Measurements from ENCODE around the gene CACNA2D4. TPM values are rescaled to one million over a fixed set of nuclear protein-coding genes. Genes with fewer than 3 reads are reported as not detected.
"Not testable (repeated sequence)": the region's sequence is repeated elsewhere in the genome, so short reads cannot be mapped to it uniquely, and the experiment has no call there.

Gene CACNA2D4
- total RNA-seq, 1 experiment from 2014 or later = 0.37 TPM

DNA sequence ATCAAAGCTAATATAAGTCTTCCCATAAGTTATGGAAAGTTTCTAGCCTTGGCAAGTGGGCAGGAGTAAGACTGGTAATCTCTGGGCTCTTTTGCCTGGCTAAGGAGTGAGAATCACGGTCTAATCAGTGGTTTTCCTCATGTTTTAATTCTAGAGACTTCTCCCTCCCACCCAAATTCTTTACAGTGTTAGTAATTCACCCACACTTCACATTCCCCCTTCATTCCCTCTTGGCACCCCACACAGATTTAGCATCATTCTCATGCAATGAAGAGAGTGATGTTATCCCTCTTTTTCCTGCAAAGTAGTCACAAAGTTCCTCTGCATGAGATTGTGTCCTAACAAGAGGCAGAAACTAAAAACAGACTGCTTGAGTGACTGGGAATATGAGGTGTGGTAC lies 28.6 kb upstream of the CACNA2D4 start:
- H3K4me3 ChIP-seq (ENCODE audit: low read length) = no peak overlapping the region
- no peak overlapping the region for H2AFZ ChIP-seq (ENCODE audit: low read length)
- no peaks in the 10 kb centered on the region for H3K27me3 ChIP-seq (ENCODE audit: low read length)
- no peaks in the 10 kb centered on the region for H3K9me3 ChIP-seq (ENCODE audit: low read length)
- no peaks in the 10 kb centered on the region for H3K79me2 ChIP-seq (ENCODE audit: low read length)
- no peak for DNase-seq
- H3K4me2 ChIP-seq (ENCODE audit: low read depth, low read length, poor library complexity, severe bottlenecking) = no peak overlapping the region
- no peaks in the 10 kb centered on the region for H3K9me2 ChIP-seq (replicated peaks; ENCODE audit: insufficient read depth, low read length)
- H3K4me1 ChIP-seq (ENCODE audit: low read length) = no peaks in the 10 kb centered on the region
- H3K9ac ChIP-seq (ENCODE audit: low read length) = no peak overlapping the region
- H3K27ac ChIP-seq (ENCODE audit: low read length) = no peak overlapping the region
- H4K20me1 ChIP-seq (ENCODE audit: insufficient read depth, low read depth, low read length) = no peaks in the 10 kb centered on the region
- peaks cover 19% of the 10 kb centered on the region for H3K36me3 ChIP-seq (ENCODE audit: insufficient read depth, low read length)

GRCh38 chr12:1946296-1946695 lies 27.8 kb upstream of the CACNA2D4 start:
- H3K4me1 ChIP-seq (ENCODE audit: low read length) = no peaks in the 10 kb centered on the region
- H3K4me3 ChIP-seq (ENCODE audit: low read length) = no peak overlapping the region
- H3K79me2 ChIP-seq (ENCODE audit: low read length) = no peaks in the 10 kb centered on the region
- peaks cover 19% of the 10 kb centered on the region for H3K36me3 ChIP-seq (ENCODE audit: insufficient read depth, low read length)
- H4K20me1 ChIP-seq (ENCODE audit: insufficient read depth, low read depth, low read length) = no peaks in the 10 kb centered on the region
- no peak overlapping the region for H3K9ac ChIP-seq (ENCODE audit: low read length)
- H2AFZ ChIP-seq (ENCODE audit: low read length) = no peak overlapping the region
- no peak for DNase-seq
- H3K9me2 ChIP-seq (replicated peaks; ENCODE audit: insufficient read depth, low read length) = no peaks in the 10 kb centered on the region
- no peak overlapping the region for H3K4me2 ChIP-seq (ENCODE audit: low read depth, low read length, poor library complexity, severe bottlenecking)
- H3K9me3 ChIP-seq (ENCODE audit: low read length) = no peaks in the 10 kb centered on the region
- H3K27ac ChIP-seq (ENCODE audit: low read length) = no peak overlapping the region
- no peaks in the 10 kb centered on the region for H3K27me3 ChIP-seq (ENCODE audit: low read length)

GRCh38 chr12:1945502-1945901 lies 27.1 kb upstream of the CACNA2D4 start:
- H3K4me3 ChIP-seq (ENCODE audit: low read length) = not testable (repeated sequence)

GRCh38 chr12:1939801-1940607 lies 21.6 kb upstream of the CACNA2D4 start:
- Histone ChIP-seq H3K27ac (ENCODE audit: low read length) (no peak overlapping the region), H3K36me3 (ENCODE audit: insufficient read depth, low read length) (no peaks in the 10 kb centered on the region), H3K9me3 (ENCODE audit: low read length) (no peaks in the 10 kb centered on the region), H3K4me1 (ENCODE audit: low read length) (peaks cover 4% of the 10 kb centered on the region; the same call in 1 of the 2 replicates), H3K4me2 (ENCODE audit: low read depth, low read length, poor library complexity, severe bottlenecking) (no peak overlapping the region), H3K79me2 (ENCODE audit: low read length) (no peaks in the 10 kb centered on the region), H4K20me1 (ENCODE audit: insufficient read depth, low read depth, low read length) (no peaks in the 10 kb centered on the region), H3K4me3 (ENCODE audit: low read length) (no peak overlapping the region), H2AFZ (ENCODE audit: low read length) (no peak overlapping the region), H3K9me2 (replicated peaks; ENCODE audit: insufficient read depth, low read length) (no peaks in the 10 kb centered on the region), H3K9ac (ENCODE audit: low read length) (peak overlapping the region; percentile 1; the same call in 1 of the 2 replicates), H3K27me3 (ENCODE audit: low read length) (no peaks in the 10 kb centered on the region)
- peak; percentile 93 for DNase-seq

More at GRCh38 chr12:1945502-1945901, 27.1 kb upstream of the CACNA2D4 start:
- not testable (repeated sequence) for H3K9me2 ChIP-seq (replicated peaks; ENCODE audit: insufficient read depth, low read length); DNase-seq; H3K79me2 ChIP-seq (ENCODE audit: low read length); H3K27me3 ChIP-seq (ENCODE audit: low read length); H3K4me1 ChIP-seq (ENCODE audit: low read length); H4K20me1 ChIP-seq (ENCODE audit: insufficient read depth, low read depth, low read length); H3K4me2 ChIP-seq (ENCODE audit: low read depth, low read length, poor library complexity, severe bottlenecking); H3K9ac ChIP-seq (ENCODE audit: low read length); H3K27ac ChIP-seq (ENCODE audit: low read length); H2AFZ ChIP-seq (ENCODE audit: low read length); H3K9me3 ChIP-seq (ENCODE audit: low read length)
- H3K36me3 ChIP-seq (ENCODE audit: insufficient read depth, low read length) = peaks cover 19% of the 10 kb centered on the region

DNA sequence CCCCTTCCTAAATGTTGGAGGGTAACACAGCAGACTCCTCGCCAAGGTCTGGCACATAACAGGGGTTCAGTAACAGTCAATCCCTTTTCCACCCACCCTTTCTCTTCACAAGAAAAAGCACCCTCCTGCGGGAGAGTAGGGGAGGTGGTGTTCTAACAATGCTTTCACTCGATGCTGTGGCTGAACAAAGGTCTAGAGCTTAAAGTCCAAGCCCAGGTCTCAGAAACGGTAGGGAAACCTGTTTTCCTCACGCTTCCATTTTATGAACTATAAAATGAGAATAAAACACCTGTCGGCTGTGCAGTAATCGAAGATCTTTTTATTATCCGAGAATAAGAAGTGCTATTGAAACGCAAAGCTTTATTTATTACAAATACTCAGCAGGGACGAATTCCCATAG lies 20.9 kb upstream of the CACNA2D4 start:
- Histone ChIP-seq H3K4me2 (ENCODE audit: low read depth, low read length, poor library complexity, severe bottlenecking) (no peak overlapping the region), H3K4me1 (ENCODE audit: low read length) (peaks cover 8% of the 10 kb centered on the region), H3K79me2 (ENCODE audit: low read length) (no peaks in the 10 kb centered on the region), H3K9me3 (ENCODE audit: low read length) (no peaks in the 10 kb centered on the region), H4K20me1 (ENCODE audit: insufficient read depth, low read depth, low read length) (no peaks in the 10 kb centered on the region), H3K9me2 (replicated peaks; ENCODE audit: insufficient read depth, low read length) (no peaks in the 10 kb centered on the region), H3K27ac (ENCODE audit: low read length) (no peak overlapping the region), H3K9ac (ENCODE audit: low read length) (no peak overlapping the region), H3K36me3 (ENCODE audit: insufficient read depth, low read length) (no peaks in the 10 kb centered on the region), H2AFZ (ENCODE audit: low read length) (no peak overlapping the region), H3K4me3 (ENCODE audit: low read length) (no peak overlapping the region), H3K27me3 (ENCODE audit: low read length) (no peaks in the 10 kb centered on the region)
- no peak for DNase-seq

DNA sequence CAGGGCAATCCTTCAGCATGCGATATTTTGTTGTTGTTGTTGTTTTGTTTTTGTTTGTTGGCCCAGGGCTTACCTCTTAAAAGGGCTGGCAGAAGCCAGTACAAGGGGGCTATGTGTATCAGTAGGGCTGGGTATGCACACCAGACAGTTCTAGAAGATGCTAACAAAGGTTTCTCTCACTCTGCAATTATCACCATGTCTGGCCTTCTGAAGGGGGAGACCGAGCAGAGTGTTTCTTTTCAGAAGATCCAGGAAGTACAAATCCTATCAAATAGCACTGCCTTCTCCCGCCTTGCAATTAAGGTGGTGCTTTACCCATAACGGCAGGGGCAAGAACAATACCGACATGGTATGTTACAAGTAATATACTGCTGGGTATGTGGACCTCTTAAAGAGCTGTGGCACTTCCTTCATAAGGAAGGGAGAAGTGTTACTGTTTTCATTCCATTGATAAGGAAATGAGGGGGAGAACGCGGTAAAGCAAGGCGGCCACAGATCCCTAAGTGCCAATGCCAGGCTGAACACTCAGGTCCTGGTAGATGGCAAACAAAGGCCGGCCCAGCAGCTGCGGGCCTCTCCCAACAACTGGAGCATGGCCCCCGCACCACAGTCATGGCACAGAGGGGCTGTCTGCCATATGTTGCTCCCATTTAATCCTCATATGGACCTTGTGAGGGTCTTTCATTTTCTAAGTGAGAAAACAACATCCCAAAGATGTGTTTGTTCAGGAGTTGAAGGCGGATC lies 19.2 kb upstream of the CACNA2D4 start:
- H4K20me1 ChIP-seq (ENCODE audit: insufficient read depth, low read depth, low read length) = no peaks in the 10 kb centered on the region
- no peak overlapping the region for H3K4me2 ChIP-seq (ENCODE audit: low read depth, low read length, poor library complexity, severe bottlenecking)
- no peak overlapping the region for H2AFZ ChIP-seq (ENCODE audit: low read length)
- H3K79me2 ChIP-seq (ENCODE audit: low read length) = no peaks in the 10 kb centered on the region
- DNase-seq = no peak
- no peaks in the 10 kb centered on the region for H3K9me3 ChIP-seq (ENCODE audit: low read length)
- no peak overlapping the region for H3K27ac ChIP-seq (ENCODE audit: low read length)
- H3K36me3 ChIP-seq (ENCODE audit: insufficient read depth, low read length) = no peaks in the 10 kb centered on the region
- no peaks in the 10 kb centered on the region for H3K9me2 ChIP-seq (replicated peaks; ENCODE audit: insufficient read depth, low read length)
- H3K4me3 ChIP-seq (ENCODE audit: low read length) = no peak overlapping the region
- peaks cover 25% of the 10 kb centered on the region for H3K4me1 ChIP-seq (ENCODE audit: low read length)
- H3K9ac ChIP-seq (ENCODE audit: low read length) = no peak overlapping the region
- H3K27me3 ChIP-seq (ENCODE audit: low read length) = no peaks in the 10 kb centered on the region

DNA sequence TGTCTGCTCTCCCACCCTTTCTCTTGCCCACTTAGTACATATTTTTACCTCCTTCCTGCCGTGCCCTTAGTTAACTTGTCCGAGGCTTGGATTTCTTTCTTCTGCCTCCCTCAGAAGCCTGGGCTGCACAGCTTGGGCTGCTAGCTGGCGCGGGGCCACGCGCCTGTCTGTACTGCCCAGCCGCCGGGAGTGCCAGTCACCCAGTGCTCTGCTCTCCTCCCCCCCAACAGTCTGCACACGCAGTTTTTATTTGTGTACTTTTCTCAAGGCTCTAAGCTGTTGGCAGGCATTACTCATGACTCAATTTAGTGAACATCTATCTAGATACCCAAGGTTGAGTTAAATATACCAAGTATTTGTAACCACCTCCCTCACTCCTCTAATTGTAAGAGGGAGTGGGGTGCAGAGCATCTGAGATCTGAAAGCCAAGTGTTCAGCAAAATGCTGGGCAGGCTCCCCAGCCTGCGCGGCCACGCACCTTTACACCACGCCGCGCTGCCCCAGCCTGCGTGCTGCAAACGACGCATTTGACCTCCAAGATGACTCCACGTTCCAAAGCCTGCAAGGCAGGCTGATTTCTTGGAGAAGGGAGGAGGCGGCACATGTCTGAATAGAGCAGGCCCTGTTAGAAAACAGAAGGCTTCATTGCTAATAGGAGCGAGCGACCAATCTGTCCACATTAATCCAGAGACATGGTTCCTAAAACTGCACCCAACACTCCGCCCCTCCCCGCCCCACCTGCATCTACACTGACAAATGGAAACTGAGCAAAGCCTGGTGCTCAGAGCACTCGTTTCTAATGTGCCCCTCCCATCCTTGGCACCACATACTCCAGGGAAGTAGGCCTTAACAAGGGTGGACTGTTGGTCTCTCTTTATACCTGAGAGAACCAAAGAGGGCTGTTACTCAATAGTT lies 18.2 kb upstream of the CACNA2D4 start:
- Histone ChIP-seq H3K4me1 (ENCODE audit: low read length) (peaks cover 33% of the 10 kb centered on the region), H3K9me3 (ENCODE audit: low read length) (no peaks in the 10 kb centered on the region), H3K4me2 (ENCODE audit: low read depth, low read length, poor library complexity, severe bottlenecking) (no peak overlapping the region), H4K20me1 (ENCODE audit: insufficient read depth, low read depth, low read length) (no peaks in the 10 kb centered on the region), H3K4me3 (ENCODE audit: low read length) (no peak overlapping the region), H2AFZ (ENCODE audit: low read length) (no peak overlapping the region), H3K36me3 (ENCODE audit: insufficient read depth, low read length) (no peaks in the 10 kb centered on the region), H3K9ac (ENCODE audit: low read length) (no peak overlapping the region), H3K9me2 (replicated peaks; ENCODE audit: insufficient read depth, low read length) (no peaks in the 10 kb centered on the region), H3K27me3 (ENCODE audit: low read length) (no peaks in the 10 kb centered on the region), H3K79me2 (ENCODE audit: low read length) (no peaks in the 10 kb centered on the region), H3K27ac (ENCODE audit: low read length) (no peak overlapping the region)
- DNase-seq = no peak
